ENCODE results near the gene ENTPD8.

DNA sequence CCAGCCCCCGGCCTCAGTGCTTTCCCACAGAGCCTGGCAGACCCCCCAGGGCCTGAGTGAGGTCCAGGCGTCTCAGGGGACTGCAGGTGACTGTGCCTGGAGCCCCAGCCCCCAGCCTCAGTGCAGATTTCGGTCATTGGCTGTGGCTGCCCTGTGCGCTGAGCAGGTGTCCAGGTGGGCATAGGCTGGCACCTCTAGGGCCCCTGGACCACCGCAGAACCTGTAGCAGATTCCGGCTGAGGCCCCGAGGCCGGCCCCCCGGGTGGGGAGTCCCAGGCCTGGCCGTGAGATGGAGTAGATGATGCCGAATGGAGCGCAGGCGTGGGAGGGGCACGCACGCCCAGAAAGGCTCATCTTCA is 30.3 kb downstream of the ENTPD8 start:
- TF ChIP-seq MBNL3 (CRISPR knock-in tag; conservative IDR thresholded peaks at IDR 0.05) (no peak), CREB1 (IDR thresholded peaks at IDR 0.05) (no peak), CREB1 (CRISPR knock-in tag; IDR thresholded peaks at IDR 0.05) (no peak), MYC (CRISPR knock-in tag; IDR thresholded peaks at IDR 0.05; ENCODE audit: borderline replicate concordance) (no peak), NFIC (IDR thresholded peaks at IDR 0.05; ENCODE audit: low read length) (no peak)
